ENCODE data around the gene PCDHGA8. TPM values are rescaled to one million over a fixed set of nuclear protein-coding genes. Genes with fewer than 3 reads are reported as not detected.

Gene PCDHGA8
- total and polyA plus RNA-seq, 2 of the 13 experiments (the other 11 are each of a cell fraction or from before 2014, with no cell fraction given): 0.05 to 0.29 TPM

GRCh38 chr5:141349917-141350619, 42.4 kb upstream of the PCDHGA8 start, which contains the start of gene PCDHGB1 (continued):
- TF ChIP-seq, protein P1, sequence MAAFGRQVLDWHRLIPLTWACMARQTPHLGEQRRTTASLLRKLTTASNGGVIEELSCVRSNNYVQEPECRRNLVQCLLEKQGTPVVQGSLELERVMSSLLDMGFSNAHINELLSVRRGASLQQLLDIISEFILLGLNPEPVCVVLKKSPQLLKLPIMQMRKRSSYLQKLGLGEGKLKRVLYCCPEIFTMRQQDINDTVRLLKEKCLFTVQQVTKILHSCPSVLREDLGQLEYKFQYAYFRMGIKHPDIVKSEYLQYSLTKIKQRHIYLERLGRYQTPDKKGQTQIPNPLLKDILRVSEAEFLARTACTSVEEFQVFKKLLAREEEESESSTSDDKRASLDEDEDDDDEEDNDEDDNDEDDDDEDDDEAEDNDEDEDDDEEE (CRISPR knock-in tag; IDR thresholded peaks at IDR 0.05): no peak
- TF ChIP-seq, protein P2, sequence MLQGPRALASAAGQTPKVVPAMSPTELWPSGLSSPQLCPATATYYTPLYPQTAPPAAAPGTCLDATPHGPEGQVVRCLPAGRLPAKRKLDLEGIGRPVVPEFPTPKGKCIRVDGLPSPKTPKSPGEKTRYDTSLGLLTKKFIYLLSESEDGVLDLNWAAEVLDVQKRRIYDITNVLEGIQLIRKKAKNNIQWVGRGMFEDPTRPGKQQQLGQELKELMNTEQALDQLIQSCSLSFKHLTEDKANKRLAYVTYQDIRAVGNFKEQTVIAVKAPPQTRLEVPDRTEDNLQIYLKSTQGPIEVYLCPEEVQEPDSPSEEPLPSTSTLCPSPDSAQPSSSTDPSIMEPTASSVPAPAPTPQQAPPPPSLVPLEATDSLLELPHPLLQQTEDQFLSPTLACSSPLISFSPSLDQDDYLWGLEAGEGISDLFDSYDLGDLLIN (CRISPR knock-in tag; IDR thresholded peaks at IDR 0.05; ENCODE audit: borderline replicate concordance): no peak
- no peak for TF ChIP-seq ZNF10 (CRISPR knock-in tag; IDR thresholded peaks at IDR 0.05; ENCODE audit: borderline replicate concordance, low read depth)
- peak; percentile 67 for TF ChIP-seq RAD21 (CRISPR knock-in tag; IDR thresholded peaks at IDR 0.05)
- peak; percentile 54; the same call in 1 of the 2 replicates for TF ChIP-seq ETV5 (CRISPR knock-in tag; IDR thresholded peaks at IDR 0.05; ENCODE audit: borderline replicate concordance)
- TF ChIP-seq ERF (CRISPR knock-in tag; IDR thresholded peaks at IDR 0.05): peak; percentile 44; the same call in 1 of the 2 replicates
- TF ChIP-seq PPARG (CRISPR knock-in tag; conservative IDR thresholded peaks at IDR 0.05): no peak
- TF ChIP-seq SPEN (CRISPR knock-in tag; IDR thresholded peaks at IDR 0.05; ENCODE audit: low read depth): no peak
- TF ChIP-seq MIER3 (CRISPR knock-in tag; IDR thresholded peaks at IDR 0.05; ENCODE audit: borderline replicate concordance): no peak
- TF ChIP-seq, protein P3, sequence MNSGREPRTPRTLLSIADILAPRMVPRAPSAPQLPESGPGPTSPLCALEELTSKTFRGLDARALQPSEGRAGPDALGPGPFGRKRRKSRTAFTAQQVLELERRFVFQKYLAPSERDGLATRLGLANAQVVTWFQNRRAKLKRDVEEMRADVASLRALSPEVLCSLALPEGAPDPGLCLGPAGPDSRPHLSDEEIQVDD (CRISPR knock-in tag; IDR thresholded peaks at IDR 0.05; ENCODE audit: borderline replicate concordance): no peak
- no peak for TF ChIP-seq ZNF546 (CRISPR knock-in tag; conservative IDR thresholded peaks at IDR 0.05)
- no peak for TF ChIP-seq ZNF451 (CRISPR knock-in tag; IDR thresholded peaks at IDR 0.05)
- no peak for TF ChIP-seq PAWR (CRISPR knock-in tag; IDR thresholded peaks at IDR 0.05; ENCODE audit: borderline replicate concordance)
- TF ChIP-seq, protein P4, sequence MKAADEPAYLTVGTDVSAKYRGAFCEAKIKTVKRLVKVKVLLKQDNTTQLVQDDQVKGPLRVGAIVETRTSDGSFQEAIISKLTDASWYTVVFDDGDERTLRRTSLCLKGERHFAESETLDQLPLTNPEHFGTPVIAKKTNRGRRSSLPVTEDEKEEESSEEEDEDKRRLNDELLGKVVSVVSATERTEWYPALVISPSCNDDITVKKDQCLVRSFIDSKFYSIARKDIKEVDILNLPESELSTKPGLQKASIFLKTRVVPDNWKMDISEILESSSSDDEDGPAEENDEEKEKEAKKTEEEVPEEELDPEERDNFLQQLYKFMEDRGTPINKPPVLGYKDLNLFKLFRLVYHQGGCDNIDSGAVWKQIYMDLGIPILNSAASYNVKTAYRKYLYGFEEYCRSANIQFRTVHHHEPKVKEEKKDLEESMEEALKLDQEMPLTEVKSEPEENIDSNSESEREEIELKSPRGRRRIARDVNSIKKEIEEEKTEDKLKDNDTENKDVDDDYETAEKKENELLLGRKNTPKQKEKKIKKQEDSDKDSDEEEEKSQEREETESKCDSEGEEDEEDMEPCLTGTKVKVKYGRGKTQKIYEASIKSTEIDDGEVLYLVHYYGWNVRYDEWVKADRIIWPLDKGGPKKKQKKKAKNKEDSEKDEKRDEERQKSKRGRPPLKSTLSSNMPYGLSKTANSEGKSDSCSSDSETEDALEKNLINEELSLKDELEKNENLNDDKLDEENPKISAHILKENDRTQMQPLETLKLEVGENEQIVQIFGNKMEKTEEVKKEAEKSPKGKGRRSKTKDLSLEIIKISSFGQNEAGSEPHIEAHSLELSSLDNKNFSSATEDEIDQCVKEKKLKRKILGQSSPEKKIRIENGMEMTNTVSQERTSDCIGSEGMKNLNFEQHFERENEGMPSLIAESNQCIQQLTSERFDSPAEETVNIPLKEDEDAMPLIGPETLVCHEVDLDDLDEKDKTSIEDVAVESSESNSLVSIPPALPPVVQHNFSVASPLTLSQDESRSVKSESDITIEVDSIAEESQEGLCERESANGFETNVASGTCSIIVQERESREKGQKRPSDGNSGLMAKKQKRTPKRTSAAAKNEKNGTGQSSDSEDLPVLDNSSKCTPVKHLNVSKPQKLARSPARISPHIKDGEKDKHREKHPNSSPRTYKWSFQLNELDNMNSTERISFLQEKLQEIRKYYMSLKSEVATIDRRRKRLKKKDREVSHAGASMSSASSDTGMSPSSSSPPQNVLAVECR (CRISPR knock-in tag; IDR thresholded peaks at IDR 0.05; ENCODE audit: borderline replicate concordance): peak; percentile 35; the same call in 1 of the 2 replicates
- TF ChIP-seq ZNF850 (CRISPR knock-in tag; conservative IDR thresholded peaks at IDR 0.05): no peak
- TF ChIP-seq FOXC1 (CRISPR knock-in tag; IDR thresholded peaks at IDR 0.05; ENCODE audit: borderline replicate concordance): peak; percentile 48; the same call in 1 of the 2 replicates
- TF ChIP-seq MIXL1 (CRISPR knock-in tag; IDR thresholded peaks at IDR 0.05): peak; percentile 18; the same call in 1 of the 2 replicates
- no peak for TF ChIP-seq NR2C2 (CRISPR knock-in tag; IDR thresholded peaks at IDR 0.05; ENCODE audit: borderline replicate concordance)
- no peak for TF ChIP-seq ZNF24 (IDR thresholded peaks at IDR 0.05)
- TF ChIP-seq MAZ (IDR thresholded peaks at IDR 0.05; ENCODE audit: borderline replicate concordance, low read depth, low read length): no peak
- TF ChIP-seq MAZ (CRISPR knock-in tag; IDR thresholded peaks at IDR 0.05; ENCODE audit: low read depth): no peak
- TF ChIP-seq, protein P5, sequence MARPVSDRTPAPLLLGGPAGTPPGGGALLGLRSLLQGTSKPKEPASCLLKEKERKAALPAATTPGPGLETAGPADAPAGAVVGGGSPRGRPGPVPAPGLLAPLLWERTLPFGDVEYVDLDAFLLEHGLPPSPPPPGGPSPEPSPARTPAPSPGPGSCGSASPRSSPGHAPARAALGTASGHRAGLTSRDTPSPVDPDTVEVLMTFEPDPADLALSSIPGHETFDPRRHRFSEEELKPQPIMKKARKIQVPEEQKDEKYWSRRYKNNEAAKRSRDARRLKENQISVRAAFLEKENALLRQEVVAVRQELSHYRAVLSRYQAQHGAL (CRISPR knock-in tag; IDR thresholded peaks at IDR 0.05; ENCODE audit: not compliant biosample characterization): no peak
- no peak for TF ChIP-seq HMG20B (CRISPR knock-in tag; conservative IDR thresholded peaks at IDR 0.05)

Data from HepG2 (cell line).